Measurements from ENCODE around the gene SSB. TPM values are rescaled to one million over a fixed set of nuclear protein-coding genes. Genes with fewer than 3 reads are reported as not detected.
"Not testable (repeated sequence)": the region's sequence is repeated elsewhere in the genome, so short reads cannot be mapped to it uniquely, and the experiment has no call there.

SSB gene
- polyA plus RNA-seq, 2 of the 4 experiments (the other 2 are of a cell fraction) = 253 to 255 TPM

DNA sequence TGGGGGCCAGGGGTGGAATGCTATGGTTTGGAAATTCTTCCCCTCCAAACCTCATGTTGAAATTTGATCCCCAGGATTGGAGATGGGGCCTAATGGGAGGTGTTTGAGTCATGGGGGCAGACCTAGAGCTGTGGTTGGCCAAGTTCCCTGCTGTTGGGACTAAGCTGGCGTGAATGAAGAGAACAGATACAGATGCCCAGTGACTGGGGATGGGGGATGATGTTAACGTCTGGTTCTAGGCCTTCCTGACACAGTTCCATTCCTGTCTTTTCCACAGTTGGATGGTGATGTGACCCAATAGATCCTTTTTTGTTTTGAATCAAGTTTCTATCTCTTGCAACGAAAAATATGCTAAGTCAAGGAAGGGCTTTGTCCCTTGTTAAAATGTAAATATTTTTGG is 41.3 kb upstream of the SSB start:
- DNase-seq (ENCODE audit: low read depth in 1 of 2, low spot score in 1 of 2) (no peak), ATAC-seq (no peak), FAIRE-seq (no peak)
- ChIA-PET POLR2A (no interaction called here), CTCF (interaction anchor here (1.1 to 1.3 kb wide), 2 partner anchors 10 to 305 kb away, joined by 3 to 4 read pairs; no protein-coding TSS in a partner anchor)
- TF ChIP-seq RNF2 (IDR thresholded peaks at IDR 0.05; ENCODE audit: borderline replicate concordance, low read depth) (no peak), EHF (CRISPR knock-in tag; IDR thresholded peaks at IDR 0.05) (no peak), CEBPB (IDR thresholded peaks at IDR 0.05) (no peak), RARB (CRISPR knock-in tag; IDR thresholded peaks at IDR 0.05) (no peak)
- Histone ChIP-seq H3K4me2 (no peak overlapping the region), H3K27ac (no peak overlapping the region), H3K4me3 (no peak overlapping the region), H3K9me3 (no peaks in the 10 kb centered on the region), H3K4me1 (peaks cover 11% of the 10 kb centered on the region; the same call in 2 of the 3 replicates)
- 58% methylated on average over 3 of the region's 3 CpGs for WGBS (ENCODE audit: missing lambda C conversion rate)

DNA sequence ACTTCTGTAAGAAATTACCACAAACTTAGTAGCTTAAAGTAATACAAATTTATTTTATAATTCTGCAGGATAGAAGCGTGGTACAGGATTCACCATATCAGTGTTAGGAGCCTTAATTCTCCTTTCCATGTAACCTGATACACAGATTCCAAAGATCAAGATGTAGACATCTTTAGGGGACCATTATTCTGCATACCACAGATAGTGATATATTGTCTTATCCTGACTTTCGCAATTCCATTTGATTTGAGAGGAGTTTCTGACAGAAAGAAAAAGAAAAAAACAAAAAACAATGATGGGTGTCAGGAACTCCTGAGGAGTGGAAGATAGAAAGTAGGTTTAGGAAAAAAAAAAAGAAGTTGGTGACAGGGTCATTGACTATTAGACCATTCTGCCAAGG is 40.9 kb upstream of the SSB start:
- no peak overlapping the region for H3K27ac ChIP-seq
- ATAC-seq = no peak
- peaks cover 11% of the 10 kb centered on the region; the same call in 2 of the 3 replicates for H3K4me1 ChIP-seq
- no peak overlapping the region for H3K4me2 ChIP-seq
- CTCF ChIA-PET = interaction anchor here (1.3 kb wide), 1 partner anchor 10 kb away, joined by 3 read pairs; no protein-coding TSS in a partner anchor
- no peaks in the 10 kb centered on the region for H3K9me3 ChIP-seq
- POLR2A ChIA-PET = no interaction called here
- TF ChIP-seq TP53 (CRISPR knock-in tag; IDR thresholded peaks at IDR 0.05) = no peak
- TF ChIP-seq CEBPB (IDR thresholded peaks at IDR 0.05) = peak in 1 of 2 experiments; percentile 21; a peak in 1 of 4 replicates
- TF ChIP-seq SMC3 (IDR thresholded peaks at IDR 0.05) = no peak
- TF ChIP-seq POLR2AphosphoS2 (conservative IDR thresholded peaks at IDR 0.05; ENCODE audit: low read length) = no peak
- no peak for TF ChIP-seq NFE2L2 (conservative IDR thresholded peaks at IDR 0.05; ENCODE audit: low read length)
- no peak for TF ChIP-seq KDM5A (IDR thresholded peaks at IDR 0.05)
- FAIRE-seq = no peak
- 87% methylated on average over 2 of the region's 2 CpGs for WGBS (ENCODE audit: missing lambda C conversion rate)
- no peak overlapping the region for H3K4me3 ChIP-seq
- no peak for DNase-seq (ENCODE audit: low read depth in 1 of 2, low spot score in 1 of 2)

GRCh38 chr2:169759987-169760386 is 38.7 kb upstream of the SSB start:
- H3K4me3 ChIP-seq = no peak overlapping the region
- H3K27ac ChIP-seq = no peak overlapping the region
- POLR2A ChIA-PET = interaction anchor here (0.6 kb wide), 1 partner anchor 18 kb away, joined by 5 read pairs; no protein-coding TSS in a partner anchor
- 66% methylated on average over 7 of the region's 7 CpGs for WGBS (ENCODE audit: missing lambda C conversion rate)
- no peak for ATAC-seq
- DNase-seq (ENCODE audit: low read depth in 1 of 2, low spot score in 1 of 2) = no peak
- peaks cover 11% of the 10 kb centered on the region; the same call in 2 of the 3 replicates for H3K4me1 ChIP-seq
- TF ChIP-seq ESRRA (IDR thresholded peaks at IDR 0.05; ENCODE audit: borderline replicate concordance, low read length) (no peak), POLR2AphosphoS2 (conservative IDR thresholded peaks at IDR 0.05; ENCODE audit: low read length) (no peak), CTCF (IDR thresholded peaks at IDR 0.05) (no peak), ZSCAN20 (CRISPR knock-in tag; IDR thresholded peaks at IDR 0.05) (no peak), RFX5 (IDR thresholded peaks at IDR 0.05) (no peak), TP53 (CRISPR knock-in tag; IDR thresholded peaks at IDR 0.05) (no peak), HOXB5 (CRISPR knock-in tag; IDR thresholded peaks at IDR 0.05) (no peak), FOSB (CRISPR knock-in tag; IDR thresholded peaks at IDR 0.05) (no peak), MAFK (IDR thresholded peaks at IDR 0.05; ENCODE audit: partially characterized antibody) (no peak), FOXS1 (CRISPR knock-in tag; IDR thresholded peaks at IDR 0.05) (no peak), RCOR1 (IDR thresholded peaks at IDR 0.05; ENCODE audit: low read depth, low read length) (no peak), MYC (IDR thresholded peaks at IDR 0.05; ENCODE audit: borderline replicate concordance, low read length) (no peak), BHLHE40 (IDR thresholded peaks at IDR 0.05; ENCODE audit: low read depth, low read length) (no peak), EHMT2 (IDR thresholded peaks at IDR 0.05; ENCODE audit: low read depth) (no peak), JUNB (IDR thresholded peaks at IDR 0.05) (no peak), RAD21 (conservative IDR thresholded peaks at IDR 0.05 in 1 of 2, IDR thresholded peaks at IDR 0.05 in 1 of 2) (no peak), ZNF302 (CRISPR knock-in tag; IDR thresholded peaks at IDR 0.05) (no peak), HOXB13 (CRISPR knock-in tag; IDR thresholded peaks at IDR 0.05; ENCODE audit: low read depth) (no peak)
- TF ChIP-seq, protein P1, sequence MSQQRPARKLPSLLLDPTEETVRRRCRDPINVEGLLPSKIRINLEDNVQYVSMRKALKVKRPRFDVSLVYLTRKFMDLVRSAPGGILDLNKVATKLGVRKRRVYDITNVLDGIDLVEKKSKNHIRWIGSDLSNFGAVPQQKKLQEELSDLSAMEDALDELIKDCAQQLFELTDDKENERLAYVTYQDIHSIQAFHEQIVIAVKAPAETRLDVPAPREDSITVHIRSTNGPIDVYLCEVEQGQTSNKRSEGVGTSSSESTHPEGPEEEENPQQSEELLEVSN (IDR thresholded peaks at IDR 0.05; ENCODE audit: borderline replicate concordance, low read depth) = no peak
- CTCF ChIA-PET = interaction anchor here (0.7 kb wide), 1 partner anchor 10 kb away, joined by 3 read pairs; no protein-coding TSS in a partner anchor
- H3K9me3 ChIP-seq = no peaks in the 10 kb centered on the region
- no peak for FAIRE-seq
- no peak overlapping the region for H3K4me2 ChIP-seq

DNA sequence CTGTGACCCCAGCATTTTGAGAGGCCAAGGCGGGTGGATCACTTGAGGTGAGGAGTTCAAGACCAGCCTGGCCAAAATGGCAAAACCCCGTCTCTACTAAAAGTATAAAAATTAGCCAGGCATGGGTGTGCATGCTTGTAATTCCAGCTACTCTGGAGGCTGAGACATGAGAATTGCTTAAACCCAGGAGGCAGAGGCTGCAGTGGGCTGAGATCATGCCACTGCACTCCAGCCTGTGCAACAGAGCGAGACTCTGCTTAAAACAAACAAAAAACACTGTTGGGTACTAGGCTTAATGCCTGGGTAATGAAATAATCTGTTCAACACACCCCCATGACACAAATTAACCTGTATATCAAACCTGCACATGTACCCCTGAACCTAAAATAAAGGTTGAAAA is 37.9 kb upstream of the SSB start:
- FAIRE-seq; H3K4me3 ChIP-seq; POLR2A ChIA-PET; DNase-seq (ENCODE audit: low read depth in 1 of 2, low spot score in 1 of 2); H3K9me3 ChIP-seq; ATAC-seq; H3K4me2 ChIP-seq; H3K27ac ChIP-seq: not testable (repeated sequence)
- H3K4me1 ChIP-seq = peaks cover 11% of the 10 kb centered on the region; the same call in 2 of the 3 replicates
- CTCF ChIA-PET = interaction anchor here (0.7 kb wide), 1 partner anchor 9 kb away, joined by 3 read pairs; no protein-coding TSS in a partner anchor
- 76% methylated on average over 3 of the region's 3 CpGs for WGBS (ENCODE audit: missing lambda C conversion rate)

All from A549 (cell line).